H1 (cell line): ENCODE measurements around the gene CLEC16A.

Experiments used
- CTCF ChIP-seq, 3 experiments: IDR thresholded peaks; 1 replicate in 2 of 3; 2 replicates in 1 of 3; pipeline versions ENCODE4 v1.5.1 to v1.6.1; 2011; ENCODE audit warnings: low read length in 3 of 3, mild to moderate bottlenecking in 3 of 3, inconsistent platforms in 2 of 3, low read depth in 1 of 3, moderate library complexity in 1 of 3; ENCODE audit not compliant: insufficient read depth in 1 of 3; ENCODE audit errors: control extremely low read depth in 1 of 3
- HDAC2 ChIP-seq, 2 experiments: fragments of 300-600 bp in 1 of 2; sonication (generic) in 1 of 2; IDR thresholded peaks; 2 replicates each; pipeline ENCODE4 v1.6.1; 2011 to 2012; ENCODE audit warnings: low read depth in 2 of 2, low read length in 2 of 2, mild to moderate bottlenecking in 2 of 2, moderate library complexity in 2 of 2, borderline replicate concordance in 1 of 2, inconsistent platforms in 1 of 2
- JUN ChIP-seq: IDR thresholded peaks from 2 replicates; pipeline ENCODE4 v1.6.1; 2011; ENCODE audit warnings: low read depth, mild to moderate bottlenecking, improper control_type of control experiment, low read length
- USF2 ChIP-seq: IDR thresholded peaks from 2 replicates; pipeline ENCODE4 v1.6.1; 2011; ENCODE audit warnings: low read length, improper control_type of control experiment

- TF ChIP-seq JUN (no peak), CTCF (IDR thresholded peaks at IDR 0.05; ENCODE audit: control extremely low read depth in 1 of 3, insufficient read depth in 1 of 3, low read depth in 1 of 3, low read length in 3 of 3) (no peak), USF2 (no peak), HDAC2 (IDR thresholded peaks at IDR 0.05; ENCODE audit: borderline replicate concordance in 1 of 2, low read depth in 2 of 2, low read length in 2 of 2) (no peak)
Measured at GRCh38 chr16:11088831-11089230, 144.5 kb downstream of the CLEC16A start.
